HepG2 (cell line): Measurements from ENCODE around the gene MAPK1. TPM values are rescaled to one million over a fixed set of nuclear protein-coding genes. Genes with fewer than 3 reads are reported as not detected.
"Not testable (repeated sequence)": the region's sequence is repeated elsewhere in the genome, so short reads cannot be mapped to it uniquely, and the experiment has no call there.

Source experiments
- ATAC-seq: fragments of 200-7000 bp; cut with Tn5 transposase; 3 replicates; pipeline ENCODE4 v1.9.1; 2020; ENCODE audit warnings: mild to moderate bottlenecking, moderate library complexity
- BruUV-seq: library from RNA; stranded (reverse); fragments of 400-500 nt; replicated peaks from 2 replicates; lab custom pipeline; 2021; lab: Mats Ljungman, UMichigan
- CTCF ChIA-PET: fragments of 300-600 bp; formaldehyde crosslinking; extraction: SDS; loops from one replicate; lab custom pipeline; 2021; ENCODE audit warnings: low total read pairs, inconsistent platforms, low intra/inter-chr PET ratio; lab: Yijun Ruan, JAX
- POLR2A ChIA-PET: fragments of 350-600 bp; sonication (Branson Sonifier 250); formaldehyde crosslinking; loops from one replicate; lab custom pipeline; 2020; ENCODE audit warnings: antibody characterized with exemption, inconsistent platforms; lab: Yijun Ruan, JAX
- DNase-seq: peaks from one replicate; pipeline ENCODE4 v3.0.0-alpha.2; 2015; ENCODE audit warnings: low spot score
- FAIRE-seq: peaks from 3 replicates; lab custom pipeline; 2011; peaks lifted over from hg19 to GRCh38; lab: Jason Lieb, UNC
- H2AFZ ChIP-seq: one replicate; pipeline ENCODE4 v1.6.1; 2011; ENCODE audit warnings: low read length, inconsistent platforms
- H3K27ac ChIP-seq: fragments of 300-600 bp; 3 replicates; pipeline ENCODE4 v1.8.0; 2011; ENCODE audit warnings: mixed run types, mild to moderate bottlenecking, mixed read lengths, low read length, inconsistent platforms; ENCODE audit not compliant: insufficient read depth; ENCODE audit errors: extremely low read length
- H3K27me3 ChIP-seq, 2 experiments: fragments of 200-600 bp in 1 of 2; 2 replicates in 1 of 2; 3 replicates in 1 of 2; pipeline versions ENCODE4 v1.6.0 to v1.8.0; 2011; ENCODE audit warnings: low read length in 2 of 2, mild to moderate bottlenecking in 2 of 2, moderate library complexity in 2 of 2, inconsistent platforms in 1 of 2; ENCODE audit not compliant: insufficient read depth in 2 of 2, control insufficient read depth in 1 of 2
- H3K36me3 ChIP-seq, 2 experiments: fragments of 200-600 bp in 1 of 2; replicated peaks in 1 of 2; 2 replicates in 1 of 2; 3 replicates in 1 of 2; pipeline versions ENCODE4 v1.5.1 to v1.8.0; 2011; ENCODE audit warnings: low read length in 2 of 2, inconsistent platforms in 1 of 2; ENCODE audit not compliant: insufficient read depth in 2 of 2, control insufficient read depth in 1 of 2
- H3K4me1 ChIP-seq: 2 replicates; pipeline ENCODE4 v1.5.1; 2012; ENCODE audit warnings: low read length, inconsistent platforms; ENCODE audit not compliant: insufficient read depth
- H3K4me2 ChIP-seq: 2 replicates; pipeline ENCODE4 v1.6.0; 2011; ENCODE audit warnings: low read depth, low read length, inconsistent platforms
- H3K4me3 ChIP-seq, 3 experiments: fragments of 200-600 bp in 1 of 3; sonication (generic), shearing (Covaris generic) in 1 of 3; replicated peaks in 1 of 3; 2 replicates each; pipeline ENCODE4 v1.5.1; 2011 to 2016; ENCODE audit warnings: low read length in 3 of 3, inconsistent platforms in 2 of 3, low read depth in 2 of 3, mild to moderate bottlenecking in 2 of 3, control low read depth in 1 of 3, mixed read lengths in 1 of 3; ENCODE audit not compliant: insufficient read depth in 1 of 3
- H3K79me2 ChIP-seq: one replicate; pipeline ENCODE4 v1.6.1; 2011; ENCODE audit warnings: low read length, inconsistent platforms; ENCODE audit not compliant: insufficient read depth
- H3K9ac ChIP-seq: 2 replicates; pipeline ENCODE4 v1.6.0; 2011; ENCODE audit warnings: mild to moderate bottlenecking, low read depth, low read length, inconsistent platforms; ENCODE audit not compliant: insufficient read depth
- H3K9me3 ChIP-seq: 2 replicates; pipeline ENCODE4 v1.5.1; 2012; ENCODE audit warnings: mild to moderate bottlenecking, low read length
- H4K20me1 ChIP-seq: 2 replicates; pipeline ENCODE4 v1.6.0; 2011; ENCODE audit warnings: inconsistent platforms, mild to moderate bottlenecking, low read length, moderate library complexity; ENCODE audit not compliant: insufficient read depth
- ARID5B ChIP-seq: IDR thresholded peaks from 2 replicates; pipeline ENCODE4 v1.4.0; 2020; ENCODE audit warnings: mild to moderate bottlenecking, missing genetic modification reagents
- BCL6 ChIP-seq: IDR thresholded peaks from 2 replicates; pipeline ENCODE4 v1.6.1; 2016; ENCODE audit warnings: missing genetic modification reagents, missing compliant biosample characterization
- NR2F6 ChIP-seq, 2 experiments: IDR thresholded peaks; 2 replicates each; pipeline ENCODE4 v1.6.1; 2016; ENCODE audit warnings: antibody characterized with exemption in 1 of 2, mild to moderate bottlenecking in 1 of 2
- PAXIP1 ChIP-seq: sonication (generic); formaldehyde crosslinking; conservative IDR thresholded peaks from 2 replicates; pipeline ENCODE4 v1.4.0; 2020; ENCODE audit warnings: mild to moderate bottlenecking, missing genetic modification reagents, moderate library complexity
- RARA ChIP-seq: IDR thresholded peaks from 2 replicates; pipeline ENCODE4 v1.6.1; 2016; ENCODE audit warnings: missing genetic modification reagents, missing compliant biosample characterization
- SOX13 ChIP-seq, 3 experiments: fragments of 450-650 bp in 1 of 3; sonication (generic) in 1 of 3; formaldehyde crosslinking in 1 of 3; IDR thresholded peaks in 2 of 3; conservative IDR thresholded peaks in 1 of 3; 2 replicates each; pipeline versions ENCODE4 v1.5.0 to v1.6.1; 2016 to 2020; ENCODE audit warnings: antibody characterized with exemption in 1 of 3, mild to moderate bottlenecking in 1 of 3, missing compliant biosample characterization in 1 of 3, missing genetic modification reagents in 1 of 3, moderate library complexity in 1 of 3
- SOX6 ChIP-seq, 2 experiments: fragments of 450-650 bp in 1 of 2; sonication (generic) in 1 of 2; formaldehyde crosslinking in 1 of 2; IDR thresholded peaks; 2 replicates each; pipeline versions ENCODE4 v1.4.0 to v1.6.1; 2017 to 2020; ENCODE audit warnings: antibody characterized with exemption in 1 of 2, mild to moderate bottlenecking in 1 of 2, missing genetic modification reagents in 1 of 2
- ZNF121 ChIP-seq: sonication (generic); formaldehyde crosslinking; IDR thresholded peaks from 2 replicates; pipeline ENCODE4 v1.5.0; 2020; ENCODE audit warnings: mild to moderate bottlenecking, missing genetic modification reagents
- ZNF362 ChIP-seq: sonication (generic); formaldehyde crosslinking; IDR thresholded peaks from 2 replicates; pipeline ENCODE4 v1.4.0; 2020; ENCODE audit warnings: missing genetic modification reagents, mild to moderate bottlenecking, borderline replicate concordance
- ZNF770 ChIP-seq: sonication (generic); formaldehyde crosslinking; IDR thresholded peaks from 2 replicates; pipeline ENCODE4 v1.5.0; 2020; ENCODE audit warnings: mild to moderate bottlenecking, missing genetic modification reagents
- WGBS: methylation state at CpG from one replicate; pipeline ENCODE4 v1.1.6; 2017; ENCODE audit warnings: low lambda C conversion rate; 5-methylcytosine and 5-hydroxymethylcytosine counted together
- in situ Hi-C: cut with HindIII; loops from 2 replicates; pipeline ENCODE4 v1.10.0; 2017; ENCODE audit warnings: low pct_unique_long_range_greater_than_20kb; ENCODE audit not compliant: extremely low pct_ligation_motif_present
- intact Hi-C: fragments of 100-400 bp; cut with micrococcal nuclease; formaldehyde crosslinking; loops from one replicate; pipeline ENCODE4 v1.10.0; 2022; ENCODE audit not compliant: unreplicated experiment
- polyA plus RNA-seq, 8 experiments: library from polyadenylated mRNA; depleted of rRNA in 3 of 8; stranded (reverse) in 7 of 8; unstranded in 1 of 8; fragments of >200 nt; fragmentation: Illumina TruSeq in 4 of 8; extraction: Trizol in 4 of 8; gene quantifications; 2 replicates each; pipeline versions ENCODE4 v1.2.1 to v1.2.3, GENCODE V29; 2011 to 2016; ENCODE audit warnings: low read depth in 4 of 8, missing spikeins in 1 of 8, mixed read lengths in 1 of 8; ENCODE audit not compliant: insufficient read depth in 1 of 8
- total RNA-seq, 5 experiments: library from RNA; depleted of rRNA; stranded (reverse); fragments of >200 nt; fragmentation: Illumina TruSeq; extraction: Trizol; gene quantifications; 2 replicates each; pipeline ENCODE4 v1.2.3, GENCODE V29; 2016; ENCODE audit warnings: low read depth in 1 of 5

MAPK1 gene
- total and polyA plus RNA-seq, 2 of the 13 experiments (the other 11 are each of a cell fraction or from before 2014, with no cell fraction given), result 107 to 114 TPM

- H3K4me2 ChIP-seq, result peak overlapping the region; percentile 45; the same call in 1 of the 2 replicates
- H3K27me3 ChIP-seq; H3K36me3 ChIP-seq; DNase-seq; H2AFZ ChIP-seq; BruUV-seq; H3K9me3 ChIP-seq; H3K9ac ChIP-seq; H3K27ac ChIP-seq; H3K4me3 ChIP-seq; H3K79me2 ChIP-seq; FAIRE-seq; H4K20me1 ChIP-seq; in situ Hi-C loops; intact Hi-C loops; H3K4me1 ChIP-seq; POLR2A ChIA-PET; TF ChIP-seq SOX13 (IDR thresholded peaks at IDR 0.05); SOX6 (IDR thresholded peaks at IDR 0.05); NR2F6 (CRISPR knock-in tag; IDR thresholded peaks at IDR 0.05): not testable (repeated sequence)
- ATAC-seq, result peak; percentile 77
- CTCF ChIA-PET, result interaction anchor here (0.7 kb wide), 1 partner anchor 1778 kb away, joined by 3 read pairs; no protein-coding TSS in a partner anchor
- WGBS, result 0% methylated on average over 3 of the region's 7 CpGs
- TF ChIP-seq BCL6 (peak; percentile 77), ZNF362 (CRISPR knock-in tag) (peak; percentile 71), ARID5B (CRISPR knock-in tag) (0 out of 2 replicates have a peak, but pooled peaks have one; percentile 11), RARA (CRISPR knock-in tag) (peak; percentile 36; the same call in 1 of the 2 replicates), ZNF121 (CRISPR knock-in tag) (0 out of 2 replicates have a peak, but pooled peaks have one; percentile 46), PAXIP1 (CRISPR knock-in tag) (peak; percentile 27; the same call in 1 of the 2 replicates), SOX13 (CRISPR knock-in tag; conservative IDR thresholded peaks at IDR 0.05 in 1 of 2, IDR thresholded peaks at IDR 0.05 in 1 of 2) (peak in 1 of 2 experiments; percentile 29; a peak in 1 of 4 replicates), SOX6 (CRISPR knock-in tag; IDR thresholded peaks at IDR 0.05) (peak; percentile 74), ZNF770 (CRISPR knock-in tag) (0 out of 2 replicates have a peak, but pooled peaks have one; percentile 44), NR2F6 (IDR thresholded peaks at IDR 0.05) (peak; percentile 12; the same call in 1 of the 2 replicates)
Measured at GRCh38 chr22:21882754-21883333, 15.4 kb upstream of the MAPK1 start.
